RWPE2 (cell line): Measurements from ENCODE around the gene SMC4.

Experiments used
- ATAC-seq: fragments of 200-7000 bp; cut with Tn5 transposase; 3 replicates; pipeline ENCODE4 v1.9.1; 2021; ENCODE audit warnings: low read depth
- DNase-seq: peaks from one replicate; pipeline ENCODE4 v3.0.0-alpha.2; 2020; ENCODE audit warnings: low spot score
- H3K27ac ChIP-seq: fragments of 450-650 bp; 2 replicates; pipeline ENCODE4 v1.5.1; 2017; ENCODE audit warnings: mild to moderate bottlenecking; ENCODE audit not compliant: poor library complexity, severe bottlenecking
- H3K27me3 ChIP-seq: fragments of 250-450 bp; sonication (Bioruptor Pico); 2 replicates; pipeline ENCODE4 v1.5.1; 2021; ENCODE audit warnings: mild to moderate bottlenecking, moderate library complexity; ENCODE audit not compliant: insufficient read depth, poor library complexity, severe bottlenecking
- H3K36me3 ChIP-seq: fragments of 250-450 bp; sonication (Bioruptor Pico); 2 replicates; pipeline ENCODE4 v1.5.1; 2020; ENCODE audit warnings: low read depth, mild to moderate bottlenecking, moderate library complexity
- H3K4me1 ChIP-seq: fragments of 250-450 bp; sonication (Bioruptor Pico); 2 replicates; pipeline ENCODE4 v1.5.1; 2021; ENCODE audit warnings: mild to moderate bottlenecking, moderate library complexity; ENCODE audit not compliant: insufficient read depth, poor library complexity, severe bottlenecking
- H3K4me3 ChIP-seq: fragments of 250-450 bp; sonication (Bioruptor Pico); 2 replicates; pipeline ENCODE4 v1.5.1; 2021; ENCODE audit warnings: mild to moderate bottlenecking, moderate library complexity; ENCODE audit not compliant: severe bottlenecking
- H3K9me3 ChIP-seq: fragments of 250-450 bp; sonication (Bioruptor Pico); 2 replicates; pipeline ENCODE4 v1.5.1; 2021; ENCODE audit warnings: mild to moderate bottlenecking, moderate library complexity; ENCODE audit not compliant: severe bottlenecking
- TF ChIP-seq, protein P1 (sequence below): fragments of 450-650 bp; IDR thresholded peaks from one replicate; pipeline ENCODE4 v1.5.1; 2017; ENCODE audit warnings: mild to moderate bottlenecking, moderate library complexity; ENCODE audit not compliant: poor library complexity, severe bottlenecking

Gene SMC4

DNA sequence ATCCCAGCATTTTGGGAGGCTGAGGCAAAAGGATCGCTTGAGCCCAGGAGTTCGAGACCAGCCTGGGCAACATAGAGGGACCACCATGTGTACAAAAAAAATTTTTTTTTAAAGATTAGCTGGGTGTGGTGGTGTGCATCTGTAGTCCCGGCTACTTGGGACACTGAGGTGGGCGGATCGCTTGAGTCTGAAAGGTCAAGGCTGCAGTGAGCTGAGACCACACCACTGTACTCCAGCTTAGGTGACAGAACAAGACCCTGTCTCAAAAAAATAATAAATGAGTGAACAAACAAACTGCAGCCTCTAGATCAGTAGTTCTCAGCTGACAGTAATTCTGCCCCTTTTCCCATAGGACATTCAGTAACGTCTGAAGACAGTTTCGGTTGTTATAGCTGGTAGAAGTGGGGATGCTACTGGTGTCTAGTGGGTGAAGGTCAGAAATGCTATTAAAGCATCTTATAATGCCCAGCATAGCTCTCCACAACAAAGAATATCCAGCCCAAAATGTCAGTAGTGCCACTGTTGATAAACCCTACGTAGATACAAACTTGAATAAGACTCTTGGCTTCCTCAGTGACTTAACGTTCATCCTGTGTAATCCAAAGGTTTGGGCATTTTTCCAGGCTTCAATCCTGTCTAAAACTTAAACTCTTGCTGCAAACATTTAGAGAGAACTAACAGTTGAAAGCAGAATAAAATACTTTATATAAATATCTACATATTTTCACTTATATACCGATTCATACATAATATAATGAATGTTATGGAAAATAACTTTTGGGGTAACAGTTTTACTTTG is 10.6 kb downstream of the SMC4 start:
- H3K27ac ChIP-seq = no peak overlapping the region
- peaks cover 3% of the 10 kb centered on the region for H3K4me1 ChIP-seq
- H3K36me3 ChIP-seq = peaks cover 98% of the 10 kb centered on the region
- no peak overlapping the region for H3K4me3 ChIP-seq
- DNase-seq (no peak), ATAC-seq (no peak)
- no peaks in the 10 kb centered on the region for H3K9me3 ChIP-seq
- TF ChIP-seq, protein P1, sequence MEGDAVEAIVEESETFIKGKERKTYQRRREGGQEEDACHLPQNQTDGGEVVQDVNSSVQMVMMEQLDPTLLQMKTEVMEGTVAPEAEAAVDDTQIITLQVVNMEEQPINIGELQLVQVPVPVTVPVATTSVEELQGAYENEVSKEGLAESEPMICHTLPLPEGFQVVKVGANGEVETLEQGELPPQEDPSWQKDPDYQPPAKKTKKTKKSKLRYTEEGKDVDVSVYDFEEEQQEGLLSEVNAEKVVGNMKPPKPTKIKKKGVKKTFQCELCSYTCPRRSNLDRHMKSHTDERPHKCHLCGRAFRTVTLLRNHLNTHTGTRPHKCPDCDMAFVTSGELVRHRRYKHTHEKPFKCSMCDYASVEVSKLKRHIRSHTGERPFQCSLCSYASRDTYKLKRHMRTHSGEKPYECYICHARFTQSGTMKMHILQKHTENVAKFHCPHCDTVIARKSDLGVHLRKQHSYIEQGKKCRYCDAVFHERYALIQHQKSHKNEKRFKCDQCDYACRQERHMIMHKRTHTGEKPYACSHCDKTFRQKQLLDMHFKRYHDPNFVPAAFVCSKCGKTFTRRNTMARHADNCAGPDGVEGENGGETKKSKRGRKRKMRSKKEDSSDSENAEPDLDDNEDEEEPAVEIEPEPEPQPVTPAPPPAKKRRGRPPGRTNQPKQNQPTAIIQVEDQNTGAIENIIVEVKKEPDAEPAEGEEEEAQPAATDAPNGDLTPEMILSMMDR = no peak
- H3K27me3 ChIP-seq = no peaks in the 10 kb centered on the region

DNA sequence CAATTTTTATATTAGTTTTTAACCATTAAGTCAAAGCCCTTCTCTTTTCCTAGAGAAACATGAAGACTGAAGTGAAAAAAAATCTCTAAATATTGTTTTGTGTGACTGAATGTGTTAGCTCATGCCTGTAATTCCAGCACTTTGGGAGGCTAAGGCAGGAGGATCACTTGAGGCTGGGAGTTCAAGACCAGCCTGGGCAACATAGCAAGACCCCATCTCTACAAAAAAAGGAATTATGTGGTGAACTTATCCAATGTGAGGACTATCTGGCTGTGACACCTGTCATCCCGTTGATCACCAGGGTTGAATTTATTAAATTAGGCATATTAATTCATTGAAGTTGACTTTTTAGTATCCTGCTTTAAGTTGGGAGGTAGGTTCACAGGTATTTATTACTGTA is 13.0 kb downstream of the SMC4 start:
- TF ChIP-seq, protein P1 = no peak
- H3K36me3 ChIP-seq = peaks cover 98% of the 10 kb centered on the region
- no peak for ATAC-seq
- no peaks in the 10 kb centered on the region for H3K9me3 ChIP-seq
- no peaks in the 10 kb centered on the region for H3K27me3 ChIP-seq
- H3K27ac ChIP-seq = no peak overlapping the region
- no peak overlapping the region for H3K4me3 ChIP-seq
- no peak for DNase-seq
- no peaks in the 10 kb centered on the region for H3K4me1 ChIP-seq

DNA sequence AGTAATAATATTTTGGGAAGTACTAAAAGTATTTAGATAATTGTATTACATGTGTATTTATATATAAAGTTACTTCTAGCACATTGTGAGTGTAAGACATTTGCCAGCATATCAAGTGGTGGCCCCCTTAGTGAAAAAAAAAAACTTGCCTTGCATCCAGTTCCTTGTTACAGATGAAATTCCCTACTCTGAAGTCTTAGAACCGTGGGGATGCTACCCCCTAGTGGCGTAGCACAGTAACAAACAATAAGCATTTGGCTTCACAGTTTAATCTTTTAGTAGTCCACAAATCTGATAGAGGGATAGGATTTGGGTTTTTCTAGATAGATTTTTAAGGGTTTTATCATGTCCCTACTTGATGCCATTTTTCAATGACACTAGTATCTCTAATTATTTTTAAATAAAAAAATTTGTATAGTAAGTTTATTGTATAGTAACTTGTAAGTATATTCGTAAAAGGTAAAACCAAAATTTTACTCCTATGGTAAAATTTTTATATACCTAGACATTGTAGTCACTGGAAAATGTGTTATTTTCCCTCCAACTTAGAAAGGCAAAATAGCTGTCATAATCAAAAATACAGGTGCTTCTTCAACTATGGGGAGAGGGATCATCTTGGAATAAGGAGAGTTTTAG is 14.3 kb downstream of the SMC4 start:
- TF ChIP-seq, protein P1 = peak; percentile 94
- no peaks in the 10 kb centered on the region for H3K9me3 ChIP-seq
- H3K27ac ChIP-seq = no peak overlapping the region
- no peaks in the 10 kb centered on the region for H3K27me3 ChIP-seq
- DNase-seq = no peak
- H3K4me1 ChIP-seq = no peaks in the 10 kb centered on the region
- peaks cover 98% of the 10 kb centered on the region for H3K36me3 ChIP-seq
- peak; percentile 80 for ATAC-seq
- H3K4me3 ChIP-seq = no peak overlapping the region

DNA sequence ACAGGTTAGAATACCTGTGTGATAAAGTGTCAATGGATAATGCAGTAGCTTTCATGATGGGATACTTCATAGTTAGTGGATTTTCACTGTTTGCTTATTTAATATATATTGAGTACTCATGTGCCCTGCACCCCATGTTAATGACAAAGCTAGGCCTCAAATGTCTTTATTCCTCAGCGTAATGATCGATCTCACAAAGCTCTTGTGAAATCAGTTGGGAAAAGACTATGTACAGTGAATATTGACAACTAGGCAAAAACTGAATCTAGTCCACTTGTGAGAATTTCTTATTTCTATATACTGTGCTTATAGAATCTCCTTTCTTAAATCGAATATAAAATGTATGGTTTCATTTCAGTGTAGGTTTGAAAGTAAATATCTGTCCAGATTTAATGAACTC is 17.9 kb downstream of the SMC4 start:
- Histone ChIP-seq H3K36me3 (peaks cover 100% of the 10 kb centered on the region), H3K27me3 (no peaks in the 10 kb centered on the region), H3K4me1 (no peaks in the 10 kb centered on the region), H3K4me3 (no peak overlapping the region), H3K27ac (no peak overlapping the region), H3K9me3 (no peaks in the 10 kb centered on the region)
- DNase-seq (no peak), ATAC-seq (no peak)
- TF ChIP-seq, protein P1 = no peak
